TTC549 (cell line): Measurements from ENCODE around the gene ATP2C1.

Source experiments
- FAIRE-seq: peaks from 2 replicates; lab custom pipeline; 2012; peaks lifted over from hg19 to GRCh38; lab: Jason Lieb, UNC

ATP2C1 gene

DNA sequence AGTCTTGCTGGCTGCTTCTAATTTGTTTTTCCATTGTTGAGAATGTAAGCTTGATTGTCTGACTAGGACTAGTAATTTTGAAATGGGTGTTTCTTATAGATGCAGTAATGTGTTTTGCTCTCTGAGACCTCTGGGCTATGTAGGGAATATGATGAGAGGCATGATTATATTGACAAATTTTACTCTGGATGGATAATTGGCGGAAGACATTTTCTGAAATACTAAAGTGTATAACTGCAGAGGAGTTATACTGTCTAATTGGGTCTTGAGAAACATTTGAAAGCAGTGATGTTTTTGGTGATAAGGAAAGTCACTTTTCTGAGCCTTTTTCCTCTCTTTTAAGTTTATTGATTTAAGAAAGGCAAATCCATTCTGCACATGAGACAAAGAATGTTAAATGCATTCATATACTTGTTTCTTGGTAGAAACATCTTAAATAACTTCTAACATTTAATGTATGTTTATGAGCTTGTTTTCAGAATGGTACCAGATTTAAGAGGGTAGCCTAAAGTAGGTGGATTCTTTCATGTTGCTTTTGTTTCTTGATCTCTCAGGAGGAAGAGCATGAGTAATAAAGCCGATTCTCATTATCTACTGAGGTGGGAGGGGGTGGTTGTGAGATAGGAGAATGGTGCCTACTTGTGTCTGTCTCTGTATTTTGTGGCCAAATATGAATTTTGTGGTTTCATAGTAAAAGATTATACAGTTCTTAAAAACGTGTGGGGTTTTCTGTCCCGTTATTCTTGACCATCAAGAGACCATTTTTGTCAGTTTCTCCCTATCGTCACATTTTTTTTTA lies 2.0 kb downstream of the ATP2C1 start:
- FAIRE-seq, result no peak

GRCh38 chr3:130897316-130897715 lies 3.4 kb downstream of the ATP2C1 start:
- FAIRE-seq, result no peak

GRCh38 chr3:130900959-130901358 lies 7.1 kb downstream of the ATP2C1 start:
- no peak for FAIRE-seq

DNA sequence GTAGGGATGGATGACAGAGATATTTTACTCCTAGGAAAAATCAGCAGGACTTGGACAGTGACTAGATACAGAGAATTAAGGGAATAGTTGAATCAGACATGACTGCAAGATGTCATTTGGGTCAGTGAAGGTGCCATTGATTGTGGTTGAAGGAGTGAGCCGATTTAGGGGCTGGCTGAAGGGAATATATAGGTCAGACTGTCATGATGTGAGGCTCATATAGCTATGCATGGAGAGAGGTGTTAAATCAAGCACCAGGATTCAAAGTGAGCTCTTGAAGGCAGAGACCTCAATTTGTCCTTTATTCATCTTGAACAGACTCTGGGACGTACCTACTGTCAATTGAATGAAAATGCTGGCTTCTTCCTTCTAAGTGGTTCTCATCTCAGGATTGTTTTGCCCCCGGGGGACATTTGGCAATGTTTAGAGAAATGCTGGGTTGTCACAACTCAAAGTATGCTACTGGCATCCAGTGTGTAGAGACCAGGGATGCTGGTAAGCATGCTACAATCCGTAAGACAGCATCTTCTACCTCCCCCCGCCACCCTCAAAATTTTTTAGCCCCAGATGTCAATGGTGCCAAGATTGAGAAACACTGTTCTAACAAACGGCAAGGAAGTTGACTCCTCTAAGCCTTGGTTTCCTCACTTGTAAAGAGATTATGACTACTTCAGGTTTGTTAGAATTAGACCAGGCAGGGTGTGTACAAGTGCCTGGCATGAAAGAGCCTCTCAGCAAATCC lies 7.8 kb downstream of the ATP2C1 start:
- no peak for FAIRE-seq

DNA sequence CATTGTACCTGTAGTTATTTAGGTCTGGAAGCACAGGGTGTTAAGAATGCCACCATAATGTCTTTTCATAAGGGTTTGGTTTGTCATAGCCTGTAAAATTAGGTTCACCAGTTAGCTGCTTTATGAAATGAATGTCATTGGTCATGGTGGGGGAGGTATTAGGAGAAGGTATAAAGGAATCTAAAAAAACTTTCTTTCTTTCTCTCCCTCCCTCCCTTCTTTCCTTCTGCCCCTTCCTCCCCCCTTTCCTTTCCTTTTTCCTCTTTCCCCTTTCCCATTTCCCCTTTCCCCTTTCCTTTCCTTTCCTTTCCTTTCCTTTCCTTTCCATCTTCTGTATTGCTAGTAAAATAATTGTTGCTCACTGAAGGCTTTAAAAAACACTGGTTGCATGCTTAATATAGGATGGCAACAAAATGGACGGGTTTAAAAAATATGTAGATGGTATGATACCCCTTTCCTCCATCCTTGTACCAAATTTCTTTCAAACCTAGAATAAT lies 9.6 kb downstream of the ATP2C1 start:
- no peak for FAIRE-seq

GRCh38 chr3:130904491-130904890 lies 10.6 kb downstream of the ATP2C1 start:
- no peak for FAIRE-seq

- no peak for FAIRE-seq
These were observed 11.7 kb downstream of the ATP2C1 start for GRCh38 chr3:130905551-130905950.

GRCh38 chr3:130906374-130906995 lies 12.6 kb downstream of the ATP2C1 start:
- no peak for FAIRE-seq

DNA sequence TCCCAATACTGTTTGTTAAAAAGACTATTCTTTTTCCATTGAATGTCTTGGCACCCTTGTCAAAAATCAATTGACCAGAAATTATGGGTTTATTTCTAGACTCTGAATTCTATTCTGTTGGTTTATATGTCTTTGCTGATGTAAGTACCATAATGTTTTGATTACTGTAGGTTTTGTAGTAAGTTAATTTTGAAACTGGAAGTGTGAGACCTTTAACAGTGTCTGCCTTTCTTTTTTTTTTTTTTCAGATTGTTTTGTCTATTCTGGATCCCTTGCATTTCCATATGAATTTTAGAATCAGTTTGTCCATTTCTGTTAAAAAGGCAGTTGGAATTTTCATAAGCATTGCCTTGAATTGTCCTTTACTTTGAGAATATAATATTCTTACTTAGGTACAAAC lies 13.6 kb downstream of the ATP2C1 start:
- no peak for FAIRE-seq

GRCh38 chr3:130907966-130908365 lies 14.1 kb downstream of the ATP2C1 start:
- no peak for FAIRE-seq

GRCh38 chr3:130915567-130916292 lies 21.8 kb downstream of the ATP2C1 start:
- no peak for FAIRE-seq

GRCh38 chr3:130916507-130917167 lies 22.8 kb downstream of the ATP2C1 start:
- FAIRE-seq, result no peak

DNA sequence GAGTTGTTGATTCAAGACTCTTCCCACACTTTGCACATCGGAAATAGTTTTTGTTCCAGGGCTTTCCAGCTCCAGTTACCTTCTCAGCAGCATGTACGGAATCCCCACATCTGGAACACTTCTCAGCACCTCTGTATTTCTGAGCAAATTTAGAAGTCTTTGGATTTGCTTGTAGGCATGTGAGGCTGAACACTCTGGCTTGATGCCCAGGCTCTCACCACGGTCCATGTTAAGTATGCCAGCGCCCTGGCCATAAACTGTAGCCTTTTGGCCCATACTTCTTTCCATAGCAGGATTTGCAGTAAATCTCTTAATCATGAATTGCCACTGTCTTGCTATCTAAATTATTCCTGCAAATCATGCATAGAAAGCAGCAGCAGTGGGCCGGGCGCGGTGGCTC lies 24.4 kb downstream of the ATP2C1 start:
- FAIRE-seq, result no peak

DNA sequence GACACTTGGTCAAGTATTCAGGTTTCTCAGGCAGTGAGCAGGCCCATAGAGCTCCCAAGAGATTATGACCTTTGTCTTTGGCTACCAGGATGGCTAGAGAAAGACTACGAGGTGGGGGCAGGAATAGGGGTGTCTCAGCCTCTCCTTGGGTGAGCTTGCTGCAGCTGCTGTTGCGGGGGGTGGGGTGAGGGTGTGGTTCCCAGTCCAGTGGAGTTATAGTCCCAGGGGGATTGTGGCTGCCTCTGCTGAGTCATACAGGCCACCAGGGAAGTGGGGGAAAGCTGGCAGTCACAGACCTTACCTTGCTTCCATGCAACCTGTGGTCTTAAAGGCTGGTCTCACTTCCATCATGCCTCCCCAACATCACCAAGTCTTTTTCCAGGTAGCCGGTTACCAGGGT lies 31.7 kb downstream of the ATP2C1 start:
- no peak for FAIRE-seq

- no peak for FAIRE-seq
These were observed 32.6 kb downstream of the ATP2C1 start for GRCh38 chr3:130926504-130926903.

GRCh38 chr3:130929804-130930203 lies 35.9 kb downstream of the ATP2C1 start:
- FAIRE-seq, result no peak

DNA sequence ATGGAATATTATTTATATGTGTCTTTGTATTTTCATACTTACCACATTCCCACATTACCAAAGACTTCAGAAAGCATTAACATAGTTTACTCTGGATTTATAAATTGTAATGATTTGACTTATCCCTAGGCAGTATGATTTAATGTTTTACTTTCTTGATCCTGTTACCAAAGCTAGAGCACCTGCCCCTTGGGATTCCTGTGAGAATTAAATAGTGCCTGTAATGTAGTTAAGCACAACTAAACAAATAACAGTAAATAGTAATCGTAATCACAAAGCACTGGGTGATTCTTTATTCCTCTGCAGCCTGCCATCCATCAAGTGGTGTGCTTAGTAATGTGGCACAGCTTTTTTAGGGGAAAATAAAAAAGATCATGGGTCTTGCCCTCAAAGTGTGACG lies 39.1 kb downstream of the ATP2C1 start:
- no peak for FAIRE-seq

GRCh38 chr3:130933801-130934345 lies 40.0 kb downstream of the ATP2C1 start:
- FAIRE-seq, result no peak

GRCh38 chr3:130934442-130935089 lies 40.7 kb downstream of the ATP2C1 start:
- no peak for FAIRE-seq

- no peak for FAIRE-seq
These were observed 42.0 kb downstream of the ATP2C1 start for GRCh38 chr3:130935761-130936492.
